Measurements from ENCODE around the gene PARD3B.

Gene PARD3B

DNA sequence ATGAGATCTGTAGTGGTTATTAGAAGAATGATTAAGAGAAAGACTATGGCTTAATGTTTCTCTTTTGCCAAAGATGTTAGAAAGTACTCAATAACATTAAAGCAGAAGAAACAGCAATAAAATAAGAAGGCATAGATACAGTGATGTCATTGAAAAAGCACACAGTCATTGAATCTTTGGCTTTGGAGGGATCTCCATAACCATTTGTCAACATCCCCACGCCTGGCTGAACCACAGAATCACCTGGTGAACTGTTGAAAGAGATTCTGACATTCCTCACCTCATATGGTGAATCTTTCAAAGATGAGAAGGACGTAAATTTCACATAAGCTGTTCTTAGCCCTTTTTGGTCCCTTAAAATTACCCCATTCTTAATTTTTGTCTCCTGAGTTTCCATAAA lies 812.5 kb downstream of the PARD3B start:
- DNase-seq (ENCODE audit: low read depth) = no peak

DNA sequence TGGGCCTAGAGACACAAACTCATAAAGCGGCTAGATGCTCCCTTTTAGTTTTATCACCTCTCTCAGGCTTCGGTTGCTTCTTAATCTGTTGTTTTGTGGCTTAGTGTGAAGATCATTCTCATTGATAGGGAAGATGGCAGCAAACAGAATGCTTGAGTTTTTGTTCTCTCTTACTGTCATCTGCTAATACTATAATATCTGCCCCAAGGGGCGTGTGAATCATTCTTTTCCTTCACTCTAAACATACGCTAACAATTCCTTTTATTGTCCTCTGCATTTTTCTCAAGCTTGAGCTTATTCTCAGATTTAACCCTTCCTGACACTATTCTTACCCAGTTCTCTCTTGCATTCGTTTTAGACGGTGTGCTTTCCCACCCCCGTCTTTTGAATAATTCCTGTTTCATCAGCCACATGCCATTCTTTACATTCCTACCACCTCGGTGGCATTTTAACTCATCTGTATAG lies 813.1 kb downstream of the PARD3B start:
- peak; percentile 49 for DNase-seq (ENCODE audit: low read depth)

DNA sequence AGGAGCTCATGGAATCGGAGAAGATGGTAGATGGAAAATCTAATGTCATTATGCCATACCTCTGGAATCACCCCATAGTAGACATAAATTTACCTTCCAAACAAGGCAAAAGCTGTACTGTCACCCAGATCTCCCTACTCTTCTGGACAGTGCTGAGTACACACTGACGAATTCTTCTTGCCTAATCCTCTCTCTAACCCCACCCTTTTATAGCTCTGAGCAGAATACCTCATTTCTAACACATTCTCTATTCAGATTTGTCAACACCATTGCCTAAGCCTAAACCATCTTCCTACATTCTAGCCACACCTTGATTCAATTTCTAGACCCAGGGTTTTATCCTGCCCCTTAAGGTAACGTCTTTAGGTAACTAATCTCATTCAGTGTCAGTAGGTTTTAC lies 816.0 kb downstream of the PARD3B start:
- no peak for DNase-seq (ENCODE audit: low read depth)

DNA sequence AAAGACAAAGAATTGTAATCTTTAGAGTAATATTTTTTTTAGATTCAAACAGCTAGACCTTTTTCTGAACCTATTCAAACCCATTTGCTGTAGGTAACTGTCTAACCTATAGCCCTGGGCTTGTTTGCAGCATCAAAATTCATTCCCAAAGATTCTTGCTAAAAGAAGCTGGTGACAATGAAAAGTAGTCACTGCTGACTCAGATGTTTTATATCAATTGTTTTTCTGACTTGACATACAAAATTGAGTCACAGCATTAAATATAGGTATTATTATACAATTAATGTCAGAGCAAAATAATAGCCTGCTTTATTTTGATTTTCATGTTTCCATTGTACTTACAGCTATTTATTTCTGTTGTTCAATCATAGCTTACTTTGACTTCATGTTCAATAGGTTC lies 816.7 kb downstream of the PARD3B start:
- DNase-seq (ENCODE audit: low read depth) = no peak

DNA sequence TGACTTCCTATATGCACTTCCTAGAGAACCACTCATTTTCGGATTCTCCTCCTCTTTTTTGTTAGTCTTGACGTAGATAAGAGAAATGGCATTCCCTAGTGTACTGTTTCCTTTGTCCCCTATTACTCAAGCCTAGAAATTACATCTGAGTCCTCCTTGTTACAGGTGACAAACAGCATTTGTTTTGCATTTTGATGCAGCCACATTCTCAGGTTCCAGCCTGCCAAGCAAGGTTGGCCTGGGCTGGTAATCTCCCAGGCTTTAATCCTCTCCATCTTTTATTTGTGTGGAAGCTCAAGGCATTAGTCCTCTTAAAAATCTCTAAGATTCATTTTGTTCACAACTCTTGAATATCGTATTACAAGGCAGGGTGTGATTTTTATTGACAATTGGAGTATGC lies 819.0 kb downstream of the PARD3B start:
- no peak for DNase-seq (ENCODE audit: low read depth)

DNA sequence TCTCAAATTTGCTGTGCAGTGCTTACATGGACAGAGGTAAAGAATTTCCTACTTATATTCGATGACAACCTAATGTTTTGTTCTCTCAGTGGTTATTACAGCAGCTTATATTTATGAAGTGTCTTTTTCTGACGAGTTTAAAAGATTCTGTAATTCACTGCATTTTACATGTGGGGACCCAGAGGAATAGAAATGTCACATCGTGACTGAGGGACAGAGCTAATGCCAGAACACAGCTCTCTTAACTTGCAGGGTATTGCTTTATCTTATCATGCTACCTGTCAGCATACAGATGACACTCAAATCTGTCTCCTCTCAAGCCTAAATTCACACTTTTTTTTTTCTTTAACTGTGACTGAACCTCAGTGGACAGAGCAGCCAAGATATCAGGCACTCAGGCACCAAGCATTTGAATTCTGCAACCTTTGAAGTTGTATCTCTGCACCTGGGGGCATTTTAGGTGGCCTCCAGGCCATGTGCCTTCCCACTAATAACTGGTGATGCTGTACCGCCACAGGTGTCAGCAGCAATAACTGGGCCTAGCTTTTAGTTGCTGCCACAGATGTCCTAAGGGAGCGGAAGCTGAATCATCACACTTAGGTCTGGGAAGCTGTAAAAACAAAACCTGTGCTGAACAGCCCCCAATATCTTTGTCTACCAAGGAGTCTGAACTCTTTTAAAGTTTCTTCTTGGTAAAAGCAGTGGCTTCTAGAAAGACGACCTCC lies 821.2 kb downstream of the PARD3B start:
- no peak for DNase-seq (ENCODE audit: low read depth)

DNA sequence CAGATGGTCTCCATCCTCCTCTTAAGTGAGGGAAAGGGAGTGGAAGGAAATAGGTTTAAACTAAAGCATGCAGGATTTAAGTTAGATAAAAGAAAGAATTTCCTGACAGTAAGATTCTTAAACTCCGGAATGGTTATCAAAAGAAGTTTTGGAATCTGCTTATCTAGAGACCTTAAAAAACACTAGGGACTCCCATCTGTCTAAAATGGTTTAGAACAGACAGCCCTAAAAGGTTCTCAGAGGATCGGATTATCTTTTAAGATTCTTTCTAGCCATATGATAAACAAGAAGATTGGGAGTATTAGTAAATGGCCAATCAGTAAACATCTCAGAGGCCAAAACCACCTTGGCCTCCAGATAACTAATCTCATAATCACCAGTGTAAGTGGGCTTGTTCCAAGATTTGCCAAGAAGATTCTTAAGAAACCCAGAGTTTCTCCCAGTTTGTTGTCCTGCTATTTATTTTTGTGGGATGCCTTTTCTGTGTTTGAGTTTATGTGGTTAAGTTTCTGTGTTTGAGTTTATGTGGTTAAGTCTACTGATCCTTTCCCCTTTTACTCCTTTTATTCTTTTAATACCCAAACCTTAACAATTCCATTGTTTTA lies 822.2 kb downstream of the PARD3B start:
- no peak for DNase-seq (ENCODE audit: low read depth)

DNA sequence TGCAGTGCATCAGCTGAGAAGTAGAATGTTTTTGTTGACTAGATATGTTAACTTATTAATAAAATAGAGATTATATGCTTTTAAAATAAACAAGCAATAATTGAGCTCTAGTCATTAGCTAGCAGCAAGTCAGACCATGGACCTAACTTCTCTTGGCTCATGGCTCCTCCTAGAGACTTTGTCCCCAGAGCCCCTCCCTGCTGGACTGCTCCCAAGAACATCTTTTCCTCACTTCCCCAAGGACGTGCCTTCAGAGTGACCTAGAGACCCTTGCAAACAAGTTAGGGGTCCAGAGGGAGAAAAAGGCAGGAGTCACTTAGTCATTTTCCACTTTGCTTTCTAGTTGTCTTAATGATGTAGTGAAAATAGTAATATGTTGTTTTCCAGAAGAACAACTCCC lies 824.5 kb downstream of the PARD3B start:
- DNase-seq (ENCODE audit: low read depth) = no peak

DNA sequence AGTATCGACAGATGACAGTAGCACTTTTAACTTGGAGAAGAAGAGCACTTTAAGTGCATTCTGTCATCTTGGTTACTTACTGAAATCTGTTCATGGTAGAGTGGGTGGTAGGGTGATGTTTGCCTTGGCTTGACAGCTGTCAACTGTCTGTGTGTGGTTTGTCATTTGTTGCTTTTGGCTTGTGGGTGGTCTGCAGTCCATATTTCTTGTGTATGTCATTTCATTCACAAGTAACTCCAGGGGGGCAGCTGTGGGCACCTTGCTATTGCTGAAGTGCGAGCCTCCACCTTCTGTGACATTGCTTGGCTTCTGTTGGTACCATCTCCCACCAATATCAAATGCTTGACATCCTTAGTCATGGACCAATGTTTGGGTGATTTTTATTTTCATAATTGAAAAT lies 825.5 kb downstream of the PARD3B start:
- DNase-seq (ENCODE audit: low read depth) = no peak

DNA sequence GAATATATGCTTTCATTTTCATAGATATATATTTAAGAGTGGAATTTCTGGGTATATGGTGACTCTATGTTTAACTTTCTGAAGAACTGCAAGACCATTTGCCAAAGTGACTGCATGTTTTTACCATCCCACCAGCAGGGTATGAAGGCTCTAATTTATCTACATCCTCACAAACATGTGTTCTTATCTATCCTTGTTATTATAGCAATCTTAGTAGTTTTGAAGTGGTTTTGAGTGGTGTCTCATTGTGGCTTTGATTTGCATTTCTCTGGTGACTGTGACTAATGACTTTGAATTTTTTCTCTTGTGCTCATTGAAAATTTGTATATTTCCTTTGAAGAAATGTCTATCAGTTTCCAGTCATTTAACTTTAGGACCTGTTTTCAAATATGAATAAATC lies 826.9 kb downstream of the PARD3B start:
- no peak for DNase-seq (ENCODE audit: low read depth)

DNA sequence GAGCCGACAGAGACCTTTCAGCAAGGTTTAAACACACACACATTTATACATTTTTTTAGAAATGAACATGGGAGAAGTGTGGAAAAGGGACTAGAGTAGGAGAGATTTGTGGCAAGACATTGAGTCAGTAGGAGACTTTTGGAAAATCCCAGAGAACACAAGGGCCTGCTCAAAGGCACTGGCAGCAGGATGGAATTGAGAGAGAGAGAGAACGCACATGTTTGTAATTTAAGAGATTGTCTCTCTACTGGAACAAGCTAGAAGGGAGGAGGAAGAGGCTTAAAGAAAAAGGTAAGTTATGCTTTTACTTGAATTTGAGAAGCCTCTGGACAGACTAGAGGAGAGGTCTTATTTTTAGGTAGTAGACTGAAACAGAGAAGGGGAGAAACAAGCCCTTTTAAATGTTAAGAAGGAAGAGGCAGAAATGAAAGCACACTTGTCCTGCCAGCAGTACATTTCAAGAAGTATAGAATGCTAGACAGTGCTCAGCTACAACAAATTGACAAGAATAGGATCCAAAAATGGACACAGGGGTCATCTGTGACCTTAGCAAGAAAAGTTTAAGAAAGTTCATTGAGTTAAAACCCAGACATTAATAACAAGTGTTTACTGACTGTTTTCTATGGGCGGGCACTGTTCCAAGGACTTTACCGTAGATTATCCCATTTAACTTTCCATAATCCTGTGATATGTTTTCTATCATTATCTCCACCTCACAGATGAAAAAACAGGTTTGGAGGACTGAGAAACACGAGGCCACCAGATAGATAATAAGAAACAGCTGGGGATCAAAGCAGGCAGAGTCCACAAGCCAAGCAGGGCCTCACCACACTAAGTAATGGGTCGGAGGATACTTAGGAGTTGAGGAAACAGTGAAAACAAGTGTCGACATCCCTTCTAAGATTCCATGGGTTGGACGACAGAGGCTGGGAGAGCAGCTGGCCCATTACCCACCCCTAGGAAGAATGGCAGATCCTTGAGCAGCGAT lies 830.5 kb downstream of the PARD3B start:
- DNase-seq (ENCODE audit: low read depth) = no peak

DNA sequence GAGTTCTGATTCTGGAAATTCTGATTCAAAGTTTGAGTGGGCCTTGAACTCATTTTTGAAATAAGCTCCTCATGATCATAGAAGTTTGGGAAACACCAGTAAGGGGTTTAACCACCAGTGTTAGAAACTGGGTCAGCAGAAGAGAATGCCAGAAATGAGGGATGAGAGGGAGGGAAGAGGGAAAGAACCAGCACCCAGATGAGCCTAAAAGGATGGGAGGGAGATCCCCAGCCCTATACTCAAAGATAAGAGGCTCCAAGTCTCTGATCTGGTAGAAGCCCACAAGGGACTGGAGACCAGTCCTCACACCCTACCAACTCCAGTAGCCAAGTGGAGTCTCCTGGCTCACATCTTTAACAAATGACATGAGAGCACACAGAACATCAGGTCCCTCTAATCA lies 832.0 kb downstream of the PARD3B start:
- DNase-seq (ENCODE audit: low read depth) = no peak

DNA sequence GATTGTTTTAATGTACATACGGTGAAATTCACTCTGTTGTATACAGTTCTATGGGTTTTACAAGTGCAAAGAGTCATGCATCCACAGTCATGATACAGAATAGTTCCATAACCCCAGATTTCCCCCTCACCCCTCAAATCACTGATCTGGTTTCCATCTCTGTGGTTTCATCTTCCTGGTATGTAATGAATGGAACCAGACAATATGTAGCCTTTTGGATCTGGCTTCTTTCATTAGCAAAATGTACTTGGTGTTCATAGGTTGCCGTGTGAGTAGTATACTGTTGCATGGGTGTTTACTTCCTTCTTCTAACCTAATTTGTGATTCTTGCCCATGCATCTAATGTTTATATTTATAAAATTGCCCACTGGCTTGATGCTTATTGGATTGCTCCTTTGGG lies 838.3 kb downstream of the PARD3B start:
- DNase-seq (ENCODE audit: low read depth) = no peak

DNA sequence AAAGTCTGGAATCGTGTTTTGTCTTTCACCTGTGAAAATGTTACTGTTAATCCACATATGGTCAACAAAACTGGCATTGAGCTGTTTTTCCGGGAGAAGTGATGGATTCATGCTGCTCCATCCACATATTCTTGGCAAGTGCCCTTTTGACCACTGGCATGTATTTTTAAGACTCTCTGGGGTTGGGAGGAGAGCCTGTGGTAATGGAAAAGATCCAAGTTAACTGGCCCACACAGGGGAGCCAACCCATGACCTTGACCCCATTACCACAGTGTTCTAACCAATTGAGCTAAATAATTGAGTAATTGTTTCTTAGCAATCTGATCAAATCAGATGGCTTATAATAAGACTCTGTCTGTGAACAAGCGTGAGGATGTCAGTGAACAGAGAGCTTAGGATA lies 840.8 kb downstream of the PARD3B start:
- no peak for DNase-seq (ENCODE audit: low read depth)

DNA sequence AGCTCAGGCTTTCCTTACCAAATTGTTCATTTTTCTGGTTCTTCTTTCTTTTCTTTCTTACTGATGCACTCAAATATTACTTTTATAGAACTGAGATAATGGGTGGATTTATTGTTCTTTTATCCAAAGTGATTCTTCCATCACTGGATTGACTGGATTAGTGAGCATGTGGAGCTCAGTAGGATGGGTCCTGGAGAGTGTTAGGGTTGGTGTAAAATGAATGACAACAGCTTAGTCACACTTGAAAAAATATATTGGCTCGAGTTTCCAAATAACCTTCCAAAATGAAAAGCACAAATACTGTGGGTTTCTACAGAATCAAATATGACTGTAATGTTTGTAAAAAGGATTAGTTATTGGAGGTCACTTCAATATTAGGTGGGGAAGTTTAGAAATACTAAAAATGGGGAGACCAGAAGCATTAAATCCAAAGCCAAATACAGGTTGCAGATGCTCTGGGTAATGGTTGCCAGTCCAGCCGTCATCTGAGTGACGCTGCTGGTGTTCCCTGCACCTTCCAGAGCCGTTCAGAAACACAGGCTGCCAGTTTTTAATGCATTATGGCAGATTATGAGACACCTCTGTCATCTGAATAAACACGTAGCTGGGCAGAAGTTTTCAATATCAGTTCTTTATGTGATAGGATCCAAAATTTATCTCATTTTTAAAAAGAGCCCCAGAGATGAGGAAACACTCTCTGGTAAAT lies 842.2 kb downstream of the PARD3B start:
- no peak for DNase-seq (ENCODE audit: low read depth)

DNA sequence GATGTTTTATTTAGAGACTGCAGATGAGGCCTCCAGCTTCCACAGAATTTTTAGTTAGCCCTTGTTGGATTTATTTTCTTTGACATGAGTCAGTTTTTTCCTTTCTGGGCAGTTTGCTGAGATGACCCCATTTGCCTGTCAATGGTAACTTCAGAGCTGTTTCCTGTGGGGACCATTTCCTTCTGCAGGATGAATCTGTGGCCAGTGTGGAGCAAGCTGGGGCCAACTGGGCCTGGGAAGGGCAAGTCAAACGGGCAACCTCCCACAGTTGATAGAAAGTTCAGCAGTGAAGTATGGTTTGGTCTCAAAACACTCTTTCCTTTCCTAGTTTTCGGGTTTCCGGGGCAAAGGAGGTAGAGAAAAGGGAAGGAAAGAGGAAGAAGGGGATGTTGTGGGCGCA lies 845.6 kb downstream of the PARD3B start:
- no peak for DNase-seq (ENCODE audit: low read depth)

DNA sequence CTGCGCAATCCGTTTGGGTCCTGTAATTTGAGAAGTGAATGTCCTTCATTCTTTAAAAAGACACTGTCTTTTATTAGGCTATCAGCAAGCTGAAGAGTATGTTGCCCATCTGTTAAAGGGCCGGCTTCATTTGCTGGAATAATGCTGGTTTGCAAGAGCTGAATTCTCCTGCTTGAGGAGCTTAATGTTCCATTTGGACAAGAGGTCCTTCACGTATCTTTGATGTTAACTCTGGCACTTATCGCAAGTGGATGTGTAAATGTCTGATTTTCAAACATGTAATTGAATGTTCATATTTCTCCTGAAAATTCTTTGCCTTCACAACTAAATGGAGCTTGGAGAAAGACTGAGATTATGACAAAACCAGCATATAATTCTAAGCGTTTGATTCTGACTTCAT lies 856.2 kb downstream of the PARD3B start:
- no peak for DNase-seq (ENCODE audit: low read depth)

DNA sequence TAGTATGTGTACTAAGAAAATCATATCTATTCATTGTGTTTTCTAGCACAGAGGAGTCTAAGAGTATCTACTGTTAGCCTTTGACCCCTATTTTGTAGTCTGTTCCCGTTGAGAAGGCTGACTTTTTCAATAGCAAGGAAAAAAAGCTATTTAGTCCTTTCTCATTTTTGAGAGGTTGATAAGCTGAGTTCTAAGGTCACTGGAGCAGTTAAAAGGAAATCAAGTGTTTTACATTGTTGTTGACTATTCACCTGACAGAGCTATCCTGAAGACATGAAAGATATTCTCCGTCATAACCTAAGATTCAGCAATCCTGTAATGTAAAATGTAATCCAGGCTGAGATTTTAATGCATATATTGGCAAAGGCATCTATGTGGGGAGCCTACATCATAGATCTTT lies 856.7 kb downstream of the PARD3B start:
- no peak for DNase-seq (ENCODE audit: low read depth)

DNA sequence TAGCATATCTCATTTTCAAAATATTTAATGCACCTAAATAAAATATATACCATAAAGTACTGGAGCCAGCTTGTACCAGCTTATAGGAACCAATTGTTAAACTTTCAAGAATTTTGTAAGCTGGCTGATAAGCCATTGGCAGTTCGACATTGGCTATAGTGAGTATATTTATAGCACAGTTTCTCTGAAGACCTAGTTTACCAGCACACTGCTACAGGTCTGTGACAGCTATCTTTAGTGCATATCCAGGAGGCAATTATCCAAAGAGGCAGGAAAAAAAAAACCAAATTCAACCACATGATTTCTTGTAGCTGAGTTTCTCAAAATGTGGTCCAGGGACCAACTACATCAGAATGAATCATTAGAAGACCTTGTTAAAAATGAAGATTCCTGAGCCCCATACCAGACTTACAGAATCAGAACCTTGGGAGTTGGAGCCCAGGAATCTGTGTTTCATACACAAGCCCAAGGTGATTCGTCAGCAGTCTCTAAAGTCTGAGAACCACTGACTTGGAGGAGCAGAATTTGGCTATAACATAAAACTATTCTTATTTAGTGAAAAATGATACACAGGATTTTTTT lies 858.1 kb downstream of the PARD3B start:
- peak; percentile 51 for DNase-seq (ENCODE audit: low read depth)

DNA sequence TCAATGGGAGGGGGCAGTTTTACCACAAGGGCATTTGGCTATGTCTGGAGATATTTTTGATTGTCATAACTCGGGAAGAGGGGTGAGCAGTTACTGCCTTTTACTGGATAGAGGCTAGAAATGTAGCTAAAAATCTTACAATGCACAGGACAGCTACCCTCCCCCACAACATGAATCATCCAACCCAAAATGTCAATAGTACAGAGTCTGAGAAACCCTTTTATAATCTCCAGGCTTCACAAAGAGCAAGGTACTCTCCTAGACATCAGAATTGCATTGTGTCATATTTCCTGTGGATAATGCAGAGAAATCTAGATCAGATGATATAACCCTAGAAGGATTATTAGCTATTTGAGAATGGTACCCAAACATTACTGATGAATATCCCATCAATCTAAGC lies 859.9 kb downstream of the PARD3B start:
- no peak for DNase-seq (ENCODE audit: low read depth)

DNA sequence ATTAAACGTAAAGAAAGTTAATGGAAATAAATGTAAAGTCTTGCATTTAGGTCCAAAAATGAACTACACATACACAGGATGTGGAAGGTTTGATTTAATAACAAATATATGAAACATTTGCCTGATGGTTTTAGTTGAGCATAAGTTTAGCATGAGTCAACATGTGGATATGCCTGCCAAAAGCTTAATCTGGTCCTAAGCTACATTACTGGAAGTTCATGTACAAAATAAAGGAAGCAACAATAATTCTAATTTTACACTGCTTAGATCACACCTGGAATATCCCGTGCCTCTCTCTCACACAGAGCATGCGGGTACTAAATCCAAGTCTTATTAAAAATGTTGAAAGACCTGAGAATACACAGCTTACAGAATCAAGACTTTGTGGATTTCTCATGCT lies 860.5 kb downstream of the PARD3B start:
- peak; percentile 69 for DNase-seq (ENCODE audit: low read depth)

DNA sequence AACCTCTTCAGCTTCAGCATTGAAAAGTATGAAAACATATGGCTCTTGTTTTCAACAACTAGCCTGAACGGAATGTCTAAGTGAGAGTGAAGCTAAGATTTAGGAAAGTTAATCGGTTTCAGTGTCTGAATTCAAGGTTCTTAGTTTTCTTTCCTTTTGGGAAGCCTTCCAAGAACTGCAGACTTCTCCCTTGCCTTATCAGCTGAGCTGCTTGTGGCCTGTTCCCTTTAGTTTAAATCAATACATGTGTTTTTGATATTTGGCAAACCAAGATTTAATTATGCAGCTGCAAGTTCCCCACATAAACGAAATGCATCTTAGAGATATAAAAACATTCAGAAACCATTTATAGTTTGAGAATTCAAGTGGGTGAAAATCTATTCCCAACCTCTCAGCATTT lies 862.7 kb downstream of the PARD3B start:
- no peak for DNase-seq (ENCODE audit: low read depth)

Measured in GM04503 (cell line).